GM21528 (cell line): ENCODE results near the gene EIF5.

Experiments
- ATAC-seq: cut with Tn5 transposase; IDR thresholded peaks from one replicate; pipeline ENCODE4 v1.9.1; 2021; ENCODE audit warnings: mild to moderate bottlenecking, moderate library complexity; ENCODE audit not compliant: unreplicated experiment, low FRiP score

EIF5 gene

DNA sequence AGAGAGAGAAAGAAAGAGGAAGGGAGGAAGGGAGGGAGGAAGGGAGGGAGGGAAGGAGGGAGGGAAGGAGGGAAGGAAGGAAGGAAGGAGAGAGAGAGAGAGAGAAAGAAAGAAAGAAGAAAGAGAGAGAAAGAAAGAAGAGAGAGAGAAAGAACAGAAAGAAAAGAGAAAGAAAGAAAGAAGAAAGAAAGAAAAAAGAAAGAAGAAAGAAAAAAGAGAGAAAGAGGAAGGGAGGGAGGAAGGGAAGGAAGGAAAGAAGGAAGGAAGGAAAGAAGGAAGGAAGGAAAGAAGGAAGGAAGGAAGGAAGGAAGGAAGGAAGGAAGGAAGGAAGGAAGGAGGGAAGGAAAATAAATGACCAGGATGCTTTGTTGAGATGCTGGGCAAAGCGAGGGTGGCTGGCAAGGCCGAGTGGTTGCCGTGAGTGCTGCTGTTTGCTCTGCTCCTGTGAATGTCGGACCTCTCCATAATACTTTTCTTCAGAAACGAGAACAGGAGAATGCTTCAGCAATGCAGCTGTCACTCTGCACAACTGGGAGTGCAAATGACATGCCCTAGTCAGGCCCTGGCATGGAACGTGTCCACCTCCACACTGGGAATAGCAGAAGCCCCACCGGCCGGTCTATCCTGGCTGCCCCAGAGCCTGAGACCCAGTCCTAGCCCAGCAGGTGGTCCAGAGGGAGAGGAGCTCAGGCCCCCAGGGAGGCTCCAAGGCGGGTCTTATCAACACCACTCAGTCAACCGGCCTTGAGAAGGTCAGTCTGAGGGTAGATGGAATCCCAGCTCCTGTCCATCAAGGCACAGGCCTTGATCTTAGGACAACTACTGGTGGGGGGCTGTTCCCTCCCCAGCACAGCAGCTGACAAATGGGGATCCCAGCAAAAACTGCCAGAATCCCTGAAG is 25.1 kb upstream of the EIF5 start:
- ATAC-seq: no peak

DNA sequence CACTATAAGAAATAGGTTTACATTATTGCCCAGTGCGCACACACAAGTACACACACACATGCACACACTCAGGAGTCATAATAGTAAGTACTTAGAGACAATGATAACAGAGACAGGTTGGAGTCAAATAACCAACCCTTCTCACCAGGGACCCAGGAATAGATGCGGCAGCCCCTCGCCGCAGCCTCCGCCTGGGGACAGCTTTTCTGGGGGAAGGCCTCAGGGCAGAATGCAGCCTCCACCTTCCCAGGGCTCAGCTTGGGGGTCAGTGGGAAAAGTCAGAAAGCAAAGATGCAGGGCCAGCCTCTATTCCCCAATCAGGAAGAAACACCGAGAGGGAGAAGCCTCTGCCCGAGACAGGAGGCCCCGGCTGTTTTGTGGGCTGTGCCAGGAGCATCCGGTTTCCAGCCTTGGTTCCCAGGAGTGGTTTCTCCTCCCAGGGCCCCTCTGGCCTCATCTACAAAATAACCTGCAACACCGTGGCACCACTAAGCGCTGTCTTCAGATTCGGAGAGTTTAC is 23.4 kb upstream of the EIF5 start:
- ATAC-seq: no peak

DNA sequence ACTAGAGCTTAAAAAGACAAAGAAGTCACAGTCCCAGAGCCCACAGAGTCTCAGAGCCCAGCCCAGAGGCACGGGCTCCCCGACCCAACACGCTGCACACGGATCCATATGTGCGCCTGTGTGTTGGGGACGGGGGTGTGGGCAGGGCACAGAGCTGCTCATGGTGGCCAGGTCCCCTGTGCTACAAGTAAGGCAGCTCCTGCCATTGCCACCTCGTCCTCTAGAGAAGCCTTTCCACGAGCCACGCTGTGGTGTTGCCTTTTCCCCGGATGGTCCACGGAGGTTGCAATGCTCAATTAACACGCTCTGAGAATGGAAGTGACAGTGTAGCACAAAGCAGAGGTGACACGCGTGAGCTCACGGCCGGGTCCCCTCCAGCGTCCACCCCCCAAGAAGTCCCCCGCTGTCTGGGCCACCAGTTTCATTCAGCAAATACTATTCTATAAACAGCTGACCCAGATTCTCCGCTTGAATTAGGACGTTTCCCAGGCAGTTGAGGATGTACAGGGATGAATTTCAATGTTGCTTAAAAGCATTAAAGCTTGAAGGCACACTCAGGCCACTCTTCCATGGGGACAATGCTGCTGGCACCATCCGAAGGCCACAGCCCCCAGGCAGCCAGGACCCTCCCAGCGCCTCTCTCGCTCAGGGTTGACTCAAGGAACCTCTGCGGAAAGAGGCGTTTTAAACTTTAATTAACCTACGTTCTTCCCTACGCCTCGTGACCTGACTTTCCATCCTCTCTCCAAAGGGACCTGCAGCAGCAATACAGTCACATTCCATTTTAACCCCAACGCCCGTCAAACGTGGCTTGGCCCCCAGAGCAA is 22.7 kb upstream of the EIF5 start:
- no peak for ATAC-seq

DNA sequence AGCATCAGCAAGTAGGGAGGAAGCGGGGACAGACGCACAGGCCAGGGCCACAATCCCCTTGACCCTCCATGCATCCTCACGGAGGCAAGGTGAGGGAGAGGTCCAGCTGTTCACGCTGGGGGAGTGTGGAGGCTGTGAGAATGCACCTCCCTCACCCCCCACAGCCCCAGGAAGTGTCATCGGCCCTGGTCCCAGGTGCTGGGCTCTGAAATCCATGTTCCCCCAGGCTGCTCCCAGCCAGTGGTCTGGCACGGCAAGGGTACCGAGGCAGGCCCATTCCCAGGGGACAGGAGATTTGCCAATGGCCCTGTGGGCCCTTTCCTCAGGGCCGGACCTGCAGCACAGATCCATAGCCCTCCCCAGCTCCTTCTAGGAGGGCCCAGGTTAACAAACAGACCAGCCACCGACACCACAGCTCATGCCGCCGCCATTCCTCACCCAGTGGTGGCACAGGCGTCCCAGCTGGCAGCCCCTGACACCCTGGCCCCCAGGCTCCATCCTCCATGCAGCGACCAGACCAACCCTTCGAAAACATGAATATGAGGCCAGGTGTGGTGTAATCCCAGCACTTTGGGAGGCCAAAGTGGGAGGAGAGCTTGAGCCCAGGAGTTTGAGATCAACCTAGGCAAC is 21.9 kb upstream of the EIF5 start:
- ATAC-seq: no peak

DNA sequence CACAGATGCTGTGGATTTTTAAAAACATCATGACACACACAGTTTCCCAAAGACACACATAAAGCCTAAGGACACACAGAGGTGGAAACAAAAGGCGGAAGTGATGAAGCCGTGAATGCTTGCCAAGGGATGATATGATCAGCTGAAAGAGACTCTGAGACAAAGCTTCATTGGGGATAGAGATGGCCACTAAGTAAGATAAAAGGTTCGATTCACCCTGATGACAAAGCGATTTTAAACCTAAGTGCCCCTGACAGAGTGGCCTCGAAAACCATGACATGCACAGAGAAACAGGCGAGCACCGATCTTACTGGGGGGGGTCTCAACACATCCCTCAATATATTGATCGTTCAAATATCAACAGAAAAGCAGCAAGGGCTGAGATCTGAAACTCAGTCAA is 20.3 kb upstream of the EIF5 start:
- no peak for ATAC-seq

DNA sequence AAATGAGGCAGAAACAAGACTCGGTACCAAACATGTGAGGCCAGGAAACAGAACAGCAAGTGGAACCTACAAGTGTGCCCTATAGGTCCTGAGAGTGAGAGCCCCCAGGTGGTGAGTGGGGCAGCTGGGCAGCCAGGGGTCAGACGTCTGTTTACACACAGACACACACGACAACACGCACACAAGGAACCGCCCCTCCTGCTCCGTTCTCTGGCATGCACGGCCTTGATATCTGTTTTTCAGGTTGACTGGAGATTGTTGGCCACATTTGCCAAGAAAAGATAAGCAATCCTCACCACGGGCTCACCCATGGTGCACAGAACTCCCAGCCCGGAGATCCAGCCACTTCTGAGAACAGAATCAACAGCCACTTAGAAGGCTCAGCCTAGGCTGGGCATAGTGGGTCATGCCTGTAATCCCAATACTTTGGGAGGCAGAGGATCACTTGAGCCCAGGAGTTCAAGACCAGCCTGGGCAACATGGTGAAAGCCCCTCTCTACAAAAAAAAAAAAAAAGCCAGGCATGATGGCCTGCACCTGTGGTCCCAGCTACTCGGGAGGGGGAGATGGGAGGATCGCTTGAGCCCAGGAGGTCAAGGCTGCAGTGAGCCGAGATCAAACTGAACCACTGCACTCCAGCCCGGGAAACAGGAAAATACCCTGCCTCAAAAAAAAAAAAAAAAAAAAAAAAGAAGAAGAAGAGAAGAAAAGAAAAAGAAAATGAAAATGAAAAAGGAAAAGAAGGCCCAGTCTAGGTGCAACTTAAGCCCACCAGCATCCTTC is 19.4 kb upstream of the EIF5 start:
- ATAC-seq: no peak

- no peak for ATAC-seq
Observed at GRCh38 chr14:103315351-103315911, 18.6 kb upstream of the EIF5 start.

DNA sequence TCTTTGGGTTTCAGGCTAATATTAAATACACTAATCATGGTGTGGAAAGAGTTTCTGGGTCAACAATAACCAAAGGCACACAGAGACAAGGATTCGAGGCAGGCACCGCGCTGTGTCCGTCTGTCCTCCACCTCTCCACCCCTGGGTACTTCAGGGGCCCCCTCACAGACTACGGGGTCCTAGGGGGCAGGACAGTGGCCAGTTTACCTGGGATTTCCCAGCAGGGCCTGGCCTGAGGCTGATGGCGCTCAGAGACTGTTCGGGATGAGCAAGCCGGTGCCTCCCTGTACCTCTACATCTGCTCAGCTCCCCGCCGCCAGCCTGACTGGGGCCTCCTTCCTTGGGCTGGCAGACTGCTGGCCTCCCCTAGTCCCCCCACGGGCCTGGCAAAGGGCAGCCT is 18.1 kb upstream of the EIF5 start:
- ATAC-seq: no peak

DNA sequence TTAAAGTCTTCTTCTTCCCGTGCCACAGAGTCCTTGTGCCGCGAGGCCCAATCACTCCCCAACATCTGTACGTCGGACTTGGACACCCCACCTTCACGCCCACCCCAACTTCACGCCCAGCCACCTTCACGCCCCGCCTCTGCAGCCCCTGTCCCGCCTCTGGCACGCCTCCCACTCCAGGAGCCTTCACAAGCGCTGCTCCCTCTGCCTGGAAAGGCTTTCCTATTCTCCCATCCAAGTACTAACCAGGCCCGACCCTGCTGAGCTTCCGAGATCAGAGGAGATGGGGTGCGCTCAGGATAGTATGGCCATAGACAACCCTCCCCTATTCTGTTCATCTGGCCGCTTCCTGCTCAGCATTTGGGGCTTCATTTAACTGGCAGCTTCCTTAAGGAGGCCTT is 17.3 kb upstream of the EIF5 start:
- no peak for ATAC-seq

DNA sequence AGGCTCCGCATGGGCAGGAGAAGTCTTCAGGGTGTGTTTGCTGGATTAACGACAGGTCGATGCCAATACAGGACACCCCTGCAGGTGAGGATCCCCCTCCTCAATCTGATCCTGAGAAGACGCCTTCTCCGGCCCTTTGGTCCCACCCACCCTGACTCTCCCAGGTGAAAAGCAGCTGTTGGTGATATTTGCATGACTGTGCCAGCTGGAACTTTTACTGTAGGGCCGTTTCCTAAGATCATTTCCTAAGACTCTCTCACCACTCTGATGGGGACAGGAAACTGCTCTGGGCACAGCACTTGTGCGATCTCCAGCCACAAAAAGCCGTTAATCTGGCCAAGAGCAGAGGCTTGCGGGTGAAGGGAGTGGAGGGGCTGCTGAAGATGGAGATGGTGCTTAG is 16.8 kb upstream of the EIF5 start:
- no peak for ATAC-seq

- no peak for ATAC-seq
Observed at GRCh38 chr14:103317976-103318580, 16.0 kb upstream of the EIF5 start.

DNA sequence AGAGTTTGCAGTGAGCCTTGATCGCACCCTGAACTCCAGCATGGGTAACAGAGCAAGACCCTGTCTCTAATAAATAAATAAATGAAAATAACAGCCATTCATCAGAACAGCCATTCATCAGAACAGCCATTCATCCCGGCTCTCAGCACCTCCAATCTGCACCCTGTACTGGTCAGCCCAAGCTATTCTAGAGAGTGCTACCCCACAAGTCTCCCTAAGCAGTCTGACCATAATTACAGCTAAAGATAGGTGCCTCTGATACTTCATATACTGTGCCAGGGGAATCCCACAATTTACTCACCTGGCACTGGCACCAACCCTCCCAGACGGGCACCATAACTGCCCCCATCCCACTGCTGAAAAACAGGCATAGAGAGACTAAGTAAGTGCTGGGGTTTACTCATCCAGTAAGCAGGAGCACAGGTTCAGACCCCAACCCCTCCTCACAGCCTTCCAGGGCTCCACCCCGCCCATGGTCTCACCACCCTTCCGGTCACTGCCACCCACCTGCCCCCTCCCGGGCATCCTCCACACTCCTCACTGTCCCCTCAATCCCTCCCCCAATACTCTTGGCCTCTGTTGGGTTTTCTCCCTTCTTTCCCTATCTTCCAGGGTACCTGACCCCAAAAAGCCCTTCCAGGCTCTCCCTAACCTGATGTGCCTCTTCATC is 15.2 kb upstream of the EIF5 start:
- peak; percentile 45 for ATAC-seq

GRCh38 chr14:103319422-103319821 is 14.6 kb upstream of the EIF5 start:
- peak; percentile 71 for ATAC-seq

- ATAC-seq: no peak
Observed at GRCh38 chr14:103326078-103326477, 8.0 kb upstream of the EIF5 start.

- ATAC-seq: no peak
Observed at GRCh38 chr14:103328941-103329340, 5.1 kb upstream of the EIF5 start.

DNA sequence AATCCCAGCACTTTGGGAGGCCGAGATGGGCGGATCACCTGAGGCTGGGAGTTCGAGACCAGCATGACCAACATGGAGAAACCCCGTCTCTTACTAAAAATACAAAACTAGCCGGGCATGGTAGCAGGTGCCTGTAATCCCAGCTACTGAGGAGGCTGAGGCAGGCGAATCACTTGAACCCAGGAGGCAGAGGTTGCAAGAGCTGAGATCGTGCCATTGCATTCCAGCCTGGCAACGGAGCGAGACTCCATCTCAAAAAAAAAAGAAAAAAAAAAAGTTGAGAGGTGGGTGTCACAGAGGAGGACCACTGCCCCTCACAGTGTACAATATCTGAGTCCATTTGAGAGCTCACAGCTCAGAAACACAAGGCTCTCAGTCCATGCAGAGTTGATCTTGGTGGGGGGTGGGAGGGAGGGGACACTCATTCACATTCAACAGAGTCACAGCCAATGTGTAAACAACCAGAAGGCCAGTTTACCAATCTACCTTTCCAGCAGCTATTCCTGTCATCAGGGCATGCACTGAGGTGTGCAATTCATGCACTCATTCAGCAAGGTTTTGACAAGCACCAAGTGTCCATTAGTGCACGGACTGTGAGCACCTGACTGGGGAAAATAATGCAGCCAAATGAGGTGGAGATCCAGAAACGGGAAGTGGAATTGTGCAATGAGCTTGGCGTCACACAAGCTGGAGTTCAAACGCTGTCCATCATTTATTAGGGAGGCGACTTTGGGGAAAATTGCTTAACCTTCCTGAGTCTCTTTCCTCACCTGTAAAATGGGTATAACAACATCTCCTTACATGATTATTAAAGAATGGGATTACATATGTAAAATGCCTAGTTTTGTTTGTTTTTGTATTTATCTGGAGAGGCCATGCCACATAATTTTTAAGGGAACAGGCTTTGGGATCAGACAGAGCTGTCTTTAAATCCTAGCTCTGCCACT is 4.4 kb upstream of the EIF5 start:
- ATAC-seq: no peak

GRCh38 chr14:103330536-103330935 is 3.5 kb upstream of the EIF5 start:
- ATAC-seq: no peak
